Measurements from ENCODE around the gene IL13RA1. TPM values are rescaled to one million over a fixed set of nuclear protein-coding genes. Genes with fewer than 3 reads are reported as not detected.

The IL13RA1 gene
- total RNA-seq, 1 experiment from 2014 or later = 28.2 TPM

DNA sequence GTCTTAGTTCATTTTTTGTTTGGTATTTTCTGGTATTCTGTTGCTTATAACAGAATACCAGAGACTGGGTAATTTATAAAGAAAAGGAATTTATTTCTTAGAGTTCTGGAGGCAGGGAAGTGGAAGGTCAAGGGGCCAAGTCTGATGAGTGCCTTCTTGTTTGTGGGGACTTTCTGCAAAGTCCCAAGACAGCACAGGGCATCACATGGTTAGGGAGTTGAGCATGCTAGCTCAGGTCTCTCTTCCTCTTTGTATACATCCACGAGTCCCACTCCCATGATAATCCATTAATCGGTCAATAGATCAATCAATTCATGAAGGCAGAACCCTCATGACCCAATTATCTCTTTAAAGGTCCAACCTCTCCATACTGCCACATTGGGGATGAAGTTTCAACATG, 31.1 kb downstream of the IL13RA1 start:
- no peak overlapping the region for H3K9ac ChIP-seq (ENCODE audit: low read length)
- no peaks in the 10 kb centered on the region for H3K9me3 ChIP-seq (ENCODE audit: control insufficient read depth in 1 of 2, insufficient read depth in 1 of 2, low read depth in 1 of 2, low read length in 2 of 2)
- ATAC-seq (no peak), DNase-seq (ENCODE audit: low read depth, low spot score) (no peak)
- H3K4me2 ChIP-seq (ENCODE audit: low read length) = no peak overlapping the region
- no peaks in the 10 kb centered on the region for H3K9me2 ChIP-seq (ENCODE audit: insufficient read depth)
- no peak overlapping the region for H3K27ac ChIP-seq (ENCODE audit: low read depth, low read length)
- no peaks in the 10 kb centered on the region for H3K27me3 ChIP-seq (ENCODE audit: insufficient read depth, low read length)
- no peaks in the 10 kb centered on the region for H4K20me1 ChIP-seq (ENCODE audit: insufficient read depth)
- no peaks in the 10 kb centered on the region for H3K4me1 ChIP-seq (ENCODE audit: control insufficient read depth in 1 of 2, insufficient read depth in 2 of 2, low read length in 2 of 2)
- BruUV-seq (replicated peaks) = no TSS peak
- no peaks in the 10 kb centered on the region for H3K79me2 ChIP-seq (ENCODE audit: insufficient read depth, low read length)
- ChIA-PET CTCF (no interaction called here), POLR2A (no interaction called here), RAD21 (ENCODE audit: low non-redundant PET in 1 of 2, low total read pairs in 2 of 2, uncharacterized antibody in 2 of 2, unreplicated experiment in 2 of 2) (no interaction called here)
- no peak overlapping the region for H2AFZ ChIP-seq (ENCODE audit: low read depth, low read length, poor library complexity, severe bottlenecking)
- TF ChIP-seq ELF1 (IDR thresholded peaks at IDR 0.05; ENCODE audit: borderline replicate concordance, low read depth) = no peak
- TF ChIP-seq, protein P1, sequence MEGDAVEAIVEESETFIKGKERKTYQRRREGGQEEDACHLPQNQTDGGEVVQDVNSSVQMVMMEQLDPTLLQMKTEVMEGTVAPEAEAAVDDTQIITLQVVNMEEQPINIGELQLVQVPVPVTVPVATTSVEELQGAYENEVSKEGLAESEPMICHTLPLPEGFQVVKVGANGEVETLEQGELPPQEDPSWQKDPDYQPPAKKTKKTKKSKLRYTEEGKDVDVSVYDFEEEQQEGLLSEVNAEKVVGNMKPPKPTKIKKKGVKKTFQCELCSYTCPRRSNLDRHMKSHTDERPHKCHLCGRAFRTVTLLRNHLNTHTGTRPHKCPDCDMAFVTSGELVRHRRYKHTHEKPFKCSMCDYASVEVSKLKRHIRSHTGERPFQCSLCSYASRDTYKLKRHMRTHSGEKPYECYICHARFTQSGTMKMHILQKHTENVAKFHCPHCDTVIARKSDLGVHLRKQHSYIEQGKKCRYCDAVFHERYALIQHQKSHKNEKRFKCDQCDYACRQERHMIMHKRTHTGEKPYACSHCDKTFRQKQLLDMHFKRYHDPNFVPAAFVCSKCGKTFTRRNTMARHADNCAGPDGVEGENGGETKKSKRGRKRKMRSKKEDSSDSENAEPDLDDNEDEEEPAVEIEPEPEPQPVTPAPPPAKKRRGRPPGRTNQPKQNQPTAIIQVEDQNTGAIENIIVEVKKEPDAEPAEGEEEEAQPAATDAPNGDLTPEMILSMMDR (IDR thresholded peaks at IDR 0.05 in 2 of 3, conservative IDR thresholded peaks at IDR 0.05 in 1 of 3; ENCODE audit: borderline replicate concordance in 1 of 3, insufficient read depth in 1 of 3, low read depth in 2 of 3, low read length in 2 of 3) = no peak
- TF ChIP-seq SRF (IDR thresholded peaks at IDR 0.05; ENCODE audit: low read depth) = no peak
- TF ChIP-seq, protein P2, sequence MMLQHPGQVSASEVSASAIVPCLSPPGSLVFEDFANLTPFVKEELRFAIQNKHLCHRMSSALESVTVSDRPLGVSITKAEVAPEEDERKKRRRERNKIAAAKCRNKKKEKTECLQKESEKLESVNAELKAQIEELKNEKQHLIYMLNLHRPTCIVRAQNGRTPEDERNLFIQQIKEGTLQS (IDR thresholded peaks at IDR 0.05) = no peak
- no peak for TF ChIP-seq EGR1 (IDR thresholded peaks at IDR 0.05; ENCODE audit: low read depth)
- no peak for TF ChIP-seq SP1 (IDR thresholded peaks at IDR 0.05; ENCODE audit: low read depth)
- no peak for TF ChIP-seq EZH2 (IDR thresholded peaks at IDR 0.05)
- TF ChIP-seq SIN3A (IDR thresholded peaks at IDR 0.05; ENCODE audit: low read depth) = no peak
- no peak for TF ChIP-seq CBX3 (IDR thresholded peaks at IDR 0.05; ENCODE audit: low read depth)
- TF ChIP-seq, protein P3, sequence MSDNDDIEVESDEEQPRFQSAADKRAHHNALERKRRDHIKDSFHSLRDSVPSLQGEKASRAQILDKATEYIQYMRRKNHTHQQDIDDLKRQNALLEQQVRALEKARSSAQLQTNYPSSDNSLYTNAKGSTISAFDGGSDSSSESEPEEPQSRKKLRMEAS (IDR thresholded peaks at IDR 0.05) = no peak
- TF ChIP-seq, protein P4, sequence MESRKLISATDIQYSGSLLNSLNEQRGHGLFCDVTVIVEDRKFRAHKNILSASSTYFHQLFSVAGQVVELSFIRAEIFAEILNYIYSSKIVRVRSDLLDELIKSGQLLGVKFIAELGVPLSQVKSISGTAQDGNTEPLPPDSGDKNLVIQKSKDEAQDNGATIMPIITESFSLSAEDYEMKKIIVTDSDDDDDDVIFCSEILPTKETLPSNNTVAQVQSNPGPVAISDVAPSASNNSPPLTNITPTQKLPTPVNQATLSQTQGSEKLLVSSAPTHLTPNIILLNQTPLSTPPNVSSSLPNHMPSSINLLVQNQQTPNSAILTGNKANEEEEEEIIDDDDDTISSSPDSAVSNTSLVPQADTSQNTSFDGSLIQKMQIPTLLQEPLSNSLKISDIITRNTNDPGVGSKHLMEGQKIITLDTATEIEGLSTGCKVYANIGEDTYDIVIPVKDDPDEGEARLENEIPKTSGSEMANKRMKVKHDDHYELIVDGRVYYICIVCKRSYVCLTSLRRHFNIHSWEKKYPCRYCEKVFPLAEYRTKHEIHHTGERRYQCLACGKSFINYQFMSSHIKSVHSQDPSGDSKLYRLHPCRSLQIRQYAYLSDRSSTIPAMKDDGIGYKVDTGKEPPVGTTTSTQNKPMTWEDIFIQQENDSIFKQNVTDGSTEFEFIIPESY (IDR thresholded peaks at IDR 0.05; ENCODE audit: extremely low read depth, insufficient replicate concordance, low read length) = no peak
- no peak for TF ChIP-seq POLR2A (IDR thresholded peaks at IDR 0.05; ENCODE audit: borderline replicate concordance, extremely low read depth, insufficient read depth, insufficient read length)
- H3K36me3 ChIP-seq (ENCODE audit: control insufficient read depth in 1 of 2, insufficient read depth in 2 of 2, low read length in 2 of 2) = no peaks in the 10 kb centered on the region
- no peak overlapping the region for H3K4me3 ChIP-seq (replicated peaks in 1 of 2; ENCODE audit: low read depth in 1 of 2, low read length in 2 of 2)
- intact Hi-C loops (cut with micrococcal nuclease) = no loop called here
